Ascending aorta (tissue), 2 donors: Measurements from ENCODE around the gene ZG16B. TPM values are rescaled to one million over a fixed set of nuclear protein-coding genes. Genes with fewer than 3 reads are reported as not detected.

Source experiments
- DNase-seq, 2 donors: peaks; one replicate each; pipeline ENCODE4 v3.0.0-alpha.2; 2019; ENCODE audit warnings: low spot score in 2 of 2
- H3K27ac ChIP-seq, 2 donors: fragments of 200-600 bp; sonication (generic); one replicate each; pipeline ENCODE4 v1.5.1; 2016 to 2017; ENCODE audit warnings: mild to moderate bottlenecking in 1 of 2
- H3K27me3 ChIP-seq: fragments of 200-600 bp; sonication (generic); one replicate; pipeline ENCODE4 v1.5.1; 2017
- H3K36me3 ChIP-seq, 2 donors: fragments of 200-600 bp; sonication (generic); one replicate each; pipeline ENCODE4 v1.5.1; 2016
- H3K4me1 ChIP-seq, 2 donors: fragments of 200-600 bp; sonication (generic); one replicate each; pipeline ENCODE4 v1.5.1; 2016 to 2017; ENCODE audit warnings: mild to moderate bottlenecking in 1 of 2
- H3K4me3 ChIP-seq, 2 donors: fragments of 200-600 bp; sonication (generic); one replicate each; pipeline ENCODE4 v1.5.1; 2016 to 2017; ENCODE audit warnings: mild to moderate bottlenecking in 1 of 2
- H3K9me3 ChIP-seq, 2 donors: fragments of 200-600 bp; sonication (generic); one replicate each; pipeline ENCODE4 v1.5.1; 2016
- CTCF ChIP-seq, 3 experiments: fragments of 200-600 bp in 2 of 3; fragments of 450-650 bp in 1 of 3; sonication (generic) in 2 of 3; IDR thresholded peaks; one replicate each; pipeline ENCODE4 v1.5.1; 2016 to 2019; ENCODE audit warnings: antibody characterized with exemption in 3 of 3, mild to moderate bottlenecking in 1 of 3, moderate library complexity in 1 of 3
- intact Hi-C: fragments of 100-400 bp; cut with DNase I; formaldehyde crosslinking; loops from one replicate; pipeline ENCODE4 v1.15.1; 2023
- total RNA-seq: library from RNA; depleted of rRNA; stranded (reverse); fragments of >200 nt; gene quantifications from one replicate; pipeline ENCODE4 v1.1.0, GENCODE V29; 2016

Gene ZG16B
- total RNA-seq, 1 donor from 2014 or later = not detected

DNA sequence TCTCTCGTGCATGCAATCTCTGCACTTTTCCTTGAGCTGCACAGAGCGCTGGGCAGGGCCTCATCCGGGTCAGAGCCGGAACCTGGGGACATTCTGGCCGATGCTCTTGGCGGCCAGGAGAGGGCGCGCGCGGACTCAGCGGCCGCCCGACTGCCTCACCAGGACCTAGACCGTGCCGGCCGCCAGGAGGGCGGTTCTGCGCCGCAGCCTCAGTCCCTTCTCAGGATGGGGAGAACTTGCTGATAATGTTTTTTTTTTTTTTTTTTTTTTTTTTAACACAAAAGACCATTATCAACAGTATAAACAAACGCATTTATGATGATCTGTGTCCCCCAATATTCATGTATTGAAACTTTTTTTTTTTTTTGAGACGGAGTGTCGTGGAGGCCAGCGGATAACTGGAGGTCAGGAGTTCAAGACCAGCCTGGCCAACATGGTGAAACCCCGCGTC is 44.8 kb downstream of the ZG16B start:
- peak; percentile 30 to 87 for DNase-seq
- peak; percentile 88 to 94 (median 94) for TF ChIP-seq CTCF (IDR thresholded peaks at IDR 0.05)
- H3K36me3 ChIP-seq = no peaks in the 10 kb centered on the region
- no peak overlapping the region for H3K27ac ChIP-seq
- H3K9me3 ChIP-seq = no peaks in the 10 kb centered on the region
- intact Hi-C loops = loop anchor here (1.0 to 2.0 kb wide), 2 partner anchors 29 to 44 kb away; no protein-coding TSS in a partner anchor
- no peaks in the 10 kb centered on the region for H3K27me3 ChIP-seq
- no peaks in the 10 kb centered on the region for H3K4me1 ChIP-seq
- H3K4me3 ChIP-seq = no peak overlapping the region

DNA sequence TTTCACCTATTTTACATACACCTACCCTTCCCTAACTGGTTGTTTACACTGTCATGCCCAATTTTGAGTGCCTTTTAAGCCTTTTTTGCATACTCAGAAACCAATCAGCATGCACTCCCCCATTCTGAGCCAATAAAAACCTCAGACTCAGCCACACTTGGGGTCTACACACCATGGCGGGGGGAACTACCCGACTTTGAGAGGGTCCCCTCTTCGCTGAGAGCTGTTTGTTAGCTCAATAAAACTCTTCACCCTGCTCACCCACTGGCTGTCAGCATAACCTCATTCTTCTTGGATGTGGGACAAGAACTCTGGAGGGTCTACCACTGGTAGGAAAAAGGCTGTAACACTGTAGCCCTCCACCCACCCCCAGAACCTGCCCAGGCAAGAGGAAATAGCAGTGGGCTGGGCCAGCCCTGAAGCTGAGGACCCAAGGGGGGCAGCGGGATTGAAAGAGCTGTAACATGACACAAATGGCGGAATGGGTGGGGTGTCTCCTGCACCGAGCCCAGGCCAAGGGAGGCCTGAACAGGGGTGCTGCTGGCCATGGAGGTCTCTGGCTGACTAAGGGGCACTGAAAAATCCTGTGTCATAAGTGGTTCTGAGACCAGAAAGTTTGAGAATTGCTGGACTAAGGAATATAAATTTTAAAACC is 49.9 kb downstream of the ZG16B start:
- H3K9me3 ChIP-seq = no peaks in the 10 kb centered on the region
- H3K36me3 ChIP-seq = no peaks in the 10 kb centered on the region
- no peak for TF ChIP-seq CTCF (IDR thresholded peaks at IDR 0.05)
- H3K4me3 ChIP-seq = no peak overlapping the region
- H3K27me3 ChIP-seq = no peaks in the 10 kb centered on the region
- DNase-seq = no peak
- no peak overlapping the region for H3K27ac ChIP-seq
- peaks cover 0 to 5% of the 10 kb centered on the region in 2 donors for H3K4me1 ChIP-seq
- intact Hi-C loops = no loop called here

Other genes with a start within 250 kb of the ZG16B start
- gene KCTD5, start 147.8 kb upstream of the ZG16B start, total RNA-seq = 10.5 TPM
- gene PRSS27, start 110.1 kb upstream of the ZG16B start, total RNA-seq = not detected
- 359 TPM for gene SRRM2, start 77.7 kb upstream of the ZG16B start, total RNA-seq
- gene ELOB, start 53.0 kb upstream of the ZG16B start, total RNA-seq = 1,184 TPM
- gene PRSS33, start 42.7 kb upstream of the ZG16B start, total RNA-seq = 15.4 TPM
- gene PRSS41, start 31.8 kb upstream of the ZG16B start, total RNA-seq = not detected
- not detected for gene PRSS21, start 13.1 kb upstream of the ZG16B start, total RNA-seq
- not detected for gene PRSS22, start 27.9 kb downstream of the ZG16B start, total RNA-seq
- 109 TPM for gene FLYWCH2, start 52.9 kb downstream of the ZG16B start, total RNA-seq
- 74.3 TPM for gene FLYWCH1, start 81.6 kb downstream of the ZG16B start, total RNA-seq
- gene KREMEN2, start 134.0 kb downstream of the ZG16B start, total RNA-seq = not detected
- gene PAQR4, start 139.0 kb downstream of the ZG16B start, total RNA-seq = 9.2 TPM
- not detected for gene PKMYT1, start 150.1 kb downstream of the ZG16B start, total RNA-seq
- gene CLDN9, start 182.6 kb downstream of the ZG16B start, total RNA-seq = not detected
- gene CLDN6, start 187.9 kb downstream of the ZG16B start, total RNA-seq = not detected
- 914 TPM for gene TNFRSF12A, start 190.1 kb downstream of the ZG16B start, total RNA-seq
- 50.8 TPM for gene HCFC1R1, start 193.6 kb downstream of the ZG16B start, total RNA-seq
- gene THOC6, start 193.7 kb downstream of the ZG16B start, total RNA-seq = 32.6 TPM
- gene BICDL2, start 206.6 kb downstream of the ZG16B start, total RNA-seq = not detected
- 0.21 TPM for gene MMP25, start 216.3 kb downstream of the ZG16B start, total RNA-seq
- 139 TPM for gene IL32, start 235.3 kb downstream of the ZG16B start, total RNA-seq